ENCODE measurements around the gene PTGDR2.

PTGDR2 gene

GRCh38 chr11:60809249-60809648 lies 46.5 kb downstream of the PTGDR2 start:
- DNase-seq = no peak

DNA sequence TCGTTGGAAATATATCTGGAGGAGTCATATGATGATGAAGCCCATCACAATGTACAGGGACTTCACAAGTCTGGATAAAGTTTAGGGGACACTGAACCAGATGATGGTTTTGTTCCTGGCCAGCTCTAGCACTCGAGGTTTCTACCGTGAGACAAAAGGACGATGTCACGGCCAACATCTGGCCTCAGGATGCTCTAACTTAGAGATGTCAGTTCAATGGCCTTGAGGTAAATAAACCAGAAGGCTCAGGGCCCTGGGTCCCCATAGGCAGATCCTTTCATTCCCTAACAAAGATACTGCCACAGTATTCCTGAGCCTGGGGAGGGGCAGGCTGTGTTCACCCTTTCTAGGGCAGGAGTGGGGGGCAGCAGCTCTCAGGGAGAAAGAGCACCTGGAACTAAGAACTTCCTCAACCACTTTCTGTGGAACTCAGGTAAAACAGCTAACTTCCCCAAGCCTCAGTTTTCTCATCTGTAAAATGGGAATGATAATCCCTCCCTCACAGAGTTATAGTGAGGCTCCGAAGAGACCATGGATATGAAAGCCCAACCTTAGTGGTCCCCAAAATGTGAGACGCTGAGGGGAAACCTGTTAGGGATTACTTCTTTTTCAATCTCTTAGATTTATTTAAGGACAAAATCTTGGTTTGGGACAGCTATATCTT lies 52.3 kb downstream of the PTGDR2 start:
- no peak for DNase-seq

DNA sequence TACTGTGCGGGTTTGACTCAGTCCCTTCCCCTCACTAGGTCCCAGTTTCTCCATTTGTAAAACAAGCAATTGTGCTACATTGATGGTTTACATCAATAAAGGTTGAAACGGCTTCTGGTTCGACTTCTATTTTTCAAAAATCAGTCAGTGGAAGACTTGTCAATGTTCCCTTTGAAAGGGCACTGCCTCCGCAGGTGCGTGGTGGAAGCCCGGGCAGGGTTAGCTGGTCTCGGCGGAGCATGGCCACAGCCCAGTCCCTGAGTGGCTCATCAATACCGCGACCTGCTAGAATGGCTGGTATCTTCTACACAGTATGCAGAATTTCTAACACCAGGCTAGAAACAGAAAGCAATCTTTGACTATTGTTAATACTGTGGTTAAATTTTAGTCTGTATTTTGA lies 54.6 kb downstream of the PTGDR2 start:
- no peak for DNase-seq

Measured in fibroblast of skin of abdomen (primary cell).